GM12874 (cell line): Measurements from ENCODE around the gene FOXP3.

Experiments used
- TF ChIP-seq, protein P1 (sequence below): IDR thresholded peaks from 2 replicates; pipeline ENCODE4 v1.5.1; 2011; ENCODE audit warnings: low read depth, mild to moderate bottlenecking, control low read depth, low read length, moderate library complexity; ENCODE audit not compliant: insufficient read depth

Gene FOXP3

DNA sequence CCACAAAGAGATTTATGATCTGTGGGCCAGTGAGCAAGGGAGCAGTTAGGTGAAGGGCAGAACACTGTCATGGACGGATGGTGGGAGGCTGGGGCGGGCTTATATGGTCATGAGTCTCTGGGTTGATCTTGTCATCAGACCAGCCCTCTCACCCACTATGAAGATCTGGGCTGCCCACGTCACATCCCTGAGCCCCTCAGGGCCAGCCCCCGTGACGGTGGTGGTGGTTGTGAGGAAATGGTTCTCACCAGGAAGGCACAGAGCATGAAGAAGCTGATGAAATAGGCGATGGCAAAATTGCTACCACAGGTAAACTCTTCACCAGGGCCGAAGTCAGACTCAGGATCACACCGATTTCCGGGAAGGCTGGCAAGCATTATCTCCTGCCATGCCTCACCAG is 53.4 kb downstream of the FOXP3 start:
- TF ChIP-seq, protein P1, sequence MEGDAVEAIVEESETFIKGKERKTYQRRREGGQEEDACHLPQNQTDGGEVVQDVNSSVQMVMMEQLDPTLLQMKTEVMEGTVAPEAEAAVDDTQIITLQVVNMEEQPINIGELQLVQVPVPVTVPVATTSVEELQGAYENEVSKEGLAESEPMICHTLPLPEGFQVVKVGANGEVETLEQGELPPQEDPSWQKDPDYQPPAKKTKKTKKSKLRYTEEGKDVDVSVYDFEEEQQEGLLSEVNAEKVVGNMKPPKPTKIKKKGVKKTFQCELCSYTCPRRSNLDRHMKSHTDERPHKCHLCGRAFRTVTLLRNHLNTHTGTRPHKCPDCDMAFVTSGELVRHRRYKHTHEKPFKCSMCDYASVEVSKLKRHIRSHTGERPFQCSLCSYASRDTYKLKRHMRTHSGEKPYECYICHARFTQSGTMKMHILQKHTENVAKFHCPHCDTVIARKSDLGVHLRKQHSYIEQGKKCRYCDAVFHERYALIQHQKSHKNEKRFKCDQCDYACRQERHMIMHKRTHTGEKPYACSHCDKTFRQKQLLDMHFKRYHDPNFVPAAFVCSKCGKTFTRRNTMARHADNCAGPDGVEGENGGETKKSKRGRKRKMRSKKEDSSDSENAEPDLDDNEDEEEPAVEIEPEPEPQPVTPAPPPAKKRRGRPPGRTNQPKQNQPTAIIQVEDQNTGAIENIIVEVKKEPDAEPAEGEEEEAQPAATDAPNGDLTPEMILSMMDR: no peak

DNA sequence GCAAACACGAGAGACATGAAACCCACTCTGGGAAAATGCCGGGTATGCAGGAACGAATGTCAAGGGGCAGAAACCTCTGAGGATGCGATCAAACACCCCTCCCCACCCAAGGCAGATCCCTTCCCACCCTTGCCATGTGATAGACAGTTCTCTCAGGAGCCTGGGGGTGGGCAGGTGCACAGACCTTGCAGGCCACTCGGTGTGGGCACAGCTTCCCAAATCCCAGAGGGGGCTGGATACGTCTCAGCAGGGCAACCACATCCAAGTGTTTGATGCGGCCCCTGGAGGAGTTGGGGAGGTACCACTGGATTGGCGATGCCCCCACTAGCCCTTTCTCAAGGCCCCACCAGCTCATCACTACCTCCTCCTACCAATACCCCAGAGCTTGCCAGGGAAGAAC is 54.1 kb downstream of the FOXP3 start:
- TF ChIP-seq, protein P1: no peak

DNA sequence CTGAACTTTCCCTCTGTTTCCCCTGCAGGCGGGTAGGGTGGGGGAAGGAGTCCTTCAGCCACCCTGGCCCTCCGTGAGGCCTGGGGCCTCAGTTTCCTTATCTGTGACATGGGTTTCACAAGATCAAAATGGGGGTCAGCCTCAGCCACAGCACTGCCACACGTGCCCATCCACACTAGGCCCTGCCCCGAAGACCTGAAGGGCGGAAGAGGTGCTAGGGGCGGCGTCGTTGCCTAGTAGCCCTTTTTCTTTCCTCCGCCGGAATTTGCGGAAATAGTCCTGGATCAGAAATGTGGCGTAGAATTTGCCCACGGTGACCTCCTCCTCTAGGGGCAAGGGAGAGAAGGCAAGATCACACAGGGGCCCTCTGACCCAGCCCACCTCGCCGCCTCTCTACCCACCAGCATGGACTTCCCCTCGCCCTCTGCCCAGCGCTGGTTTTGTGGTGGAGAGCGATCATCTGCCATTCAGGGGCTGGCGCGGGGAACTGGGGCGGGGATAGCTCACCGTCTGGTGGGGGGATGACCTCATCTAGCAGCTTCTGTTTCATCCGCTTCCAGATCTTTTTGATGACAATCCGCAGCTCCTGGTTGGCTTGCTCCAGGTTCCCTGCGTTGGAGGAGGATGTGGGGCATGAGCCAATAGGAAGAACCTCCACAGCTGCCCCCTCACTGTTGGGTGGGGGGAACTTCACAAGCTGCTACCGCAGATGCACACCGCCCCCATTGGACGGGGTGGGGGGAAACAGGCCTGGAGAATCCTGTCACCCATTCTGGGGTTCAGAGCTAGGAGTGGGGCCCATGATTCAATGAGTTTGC is 54.9 kb downstream of the FOXP3 start:
- TF ChIP-seq, protein P1: no peak

DNA sequence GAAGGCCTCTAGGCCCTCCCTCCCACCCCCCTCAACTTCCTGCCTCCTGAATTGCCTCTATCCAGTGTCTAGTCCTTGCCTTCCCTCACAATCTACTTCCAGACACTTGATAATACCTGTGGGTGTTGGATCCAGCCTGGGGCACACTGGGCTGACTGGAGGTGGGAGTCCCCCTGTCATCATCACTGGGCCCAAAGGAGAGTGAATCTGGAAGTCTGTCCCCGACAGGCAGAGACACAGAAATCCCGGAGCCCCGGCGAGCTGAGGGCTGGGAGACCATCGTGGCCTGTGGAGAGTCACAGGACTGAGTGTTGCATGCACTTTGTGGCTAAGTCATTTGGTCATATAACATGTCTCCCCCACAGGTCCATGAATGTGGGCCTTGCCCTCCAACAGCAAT is 56.1 kb downstream of the FOXP3 start:
- TF ChIP-seq, protein P1: no peak

DNA sequence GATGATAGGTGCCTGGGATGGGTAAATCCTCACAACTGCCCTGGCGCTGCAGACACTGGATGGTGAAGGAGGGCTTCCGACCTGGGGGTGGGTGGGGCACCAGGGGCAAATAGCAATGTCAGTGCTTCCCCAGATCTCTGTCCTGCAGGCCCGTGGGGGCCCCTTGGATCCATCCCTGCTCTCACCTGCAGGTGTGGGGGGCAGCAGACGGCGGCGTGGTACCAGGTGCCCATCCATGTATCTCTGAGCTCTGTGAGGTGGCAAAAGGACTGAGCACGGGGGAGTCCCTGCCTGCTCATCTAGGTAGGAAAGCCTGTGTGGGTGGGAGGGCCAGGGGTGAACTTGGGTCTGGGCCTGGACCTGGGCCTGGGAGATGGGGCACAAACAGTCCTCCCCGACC is 58.0 kb downstream of the FOXP3 start:
- TF ChIP-seq, protein P1: no peak

DNA sequence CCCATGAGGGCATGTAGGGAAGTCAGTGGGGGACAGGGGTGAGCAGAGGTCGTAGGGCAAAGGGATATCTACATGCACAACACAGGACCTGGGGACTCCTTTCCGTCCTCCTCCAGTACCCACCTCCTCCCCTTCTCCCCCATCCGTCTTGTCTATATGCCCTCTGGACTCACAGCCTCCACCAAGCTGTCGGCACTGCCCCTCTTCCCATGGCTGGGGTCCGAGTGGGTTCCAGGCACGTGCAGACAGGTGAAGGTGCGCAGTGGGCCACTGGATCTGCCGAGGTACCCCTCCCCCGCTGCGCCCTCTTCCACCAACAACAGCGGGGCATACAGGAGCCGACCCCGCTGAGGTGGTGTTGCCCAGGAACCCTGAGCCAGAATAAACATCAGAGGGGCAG is 59.1 kb downstream of the FOXP3 start:
- TF ChIP-seq, protein P1: no peak

DNA sequence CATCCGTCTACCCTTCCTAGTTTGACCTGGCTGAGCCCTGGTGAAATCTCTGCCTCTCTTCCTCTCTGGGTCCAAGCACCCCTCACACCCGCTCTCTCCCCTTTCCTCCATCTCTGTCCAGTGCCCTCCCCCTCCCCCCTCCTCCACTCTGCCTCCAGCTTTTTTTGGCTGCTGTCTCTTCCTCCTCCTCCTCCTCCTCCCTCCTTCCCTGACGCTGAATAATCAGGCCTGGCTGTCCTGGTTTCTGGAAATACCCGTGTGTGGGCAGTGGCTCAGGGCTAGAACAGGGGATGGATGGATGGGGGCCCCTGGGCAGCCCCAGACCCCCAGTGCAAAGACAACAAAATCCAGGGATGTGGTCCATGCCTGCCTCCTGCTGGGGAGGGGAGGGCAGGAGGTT is 59.8 kb downstream of the FOXP3 start:
- TF ChIP-seq, protein P1: no peak
